Neuronal stem cell (in vitro differentiated cells): ENCODE measurements around the gene CRAT.

ENCODE experiments used
- DNase-seq: peaks from one replicate; pipeline ENCODE4 v3.0.0-alpha.2; 2013; ENCODE audit warnings: low spot score
- H2AFZ ChIP-seq: one replicate; pipeline ENCODE4 v1.6.1; 2013; ENCODE audit warnings: mild to moderate bottlenecking, low read length, inconsistent platforms
- H2AK5ac ChIP-seq: 2 replicates; pipeline ENCODE4 v1.6.1; 2013; ENCODE audit warnings: low read depth, mild to moderate bottlenecking, inconsistent platforms, low read length, moderate library complexity, mixed read lengths
- H2BK120ac ChIP-seq: 2 replicates; pipeline ENCODE4 v1.6.1; 2013; ENCODE audit warnings: low read depth, mild to moderate bottlenecking, inconsistent platforms, low read length, moderate library complexity, mixed read lengths
- H2BK12ac ChIP-seq: one replicate; pipeline ENCODE4 v1.6.1; 2013; ENCODE audit warnings: low read length, inconsistent platforms
- H2BK15ac ChIP-seq: 2 replicates; pipeline ENCODE4 v1.6.1; 2013; ENCODE audit warnings: mild to moderate bottlenecking, low read length, inconsistent platforms, mixed read lengths
- H2BK5ac ChIP-seq: one replicate; pipeline ENCODE4 v1.6.1; 2013; ENCODE audit warnings: inconsistent platforms, mild to moderate bottlenecking, low read length, moderate library complexity
- H3K14ac ChIP-seq: one replicate; pipeline ENCODE4 v1.6.1; 2013; ENCODE audit warnings: low read length, inconsistent platforms
- H3K18ac ChIP-seq: 2 replicates; pipeline ENCODE4 v1.6.1; 2013; ENCODE audit warnings: low read length, inconsistent platforms
- H3K23ac ChIP-seq: 2 replicates; pipeline ENCODE4 v1.6.1; 2013; ENCODE audit warnings: low read depth, mild to moderate bottlenecking, mixed read lengths, low read length, inconsistent platforms; ENCODE audit not compliant: poor library complexity
- H3K27ac ChIP-seq: replicated peaks from 3 replicates; pipeline ENCODE4 v1.5.1; 2013; ENCODE audit warnings: low read length, inconsistent platforms
- H3K27me3 ChIP-seq, 3 experiments: 2 replicates each; pipeline ENCODE4 v1.6.1; 2013; ENCODE audit warnings: low read length in 3 of 3, mild to moderate bottlenecking in 2 of 3, inconsistent platforms in 1 of 3, low read depth in 1 of 3, mixed read lengths in 1 of 3, moderate library complexity in 1 of 3; ENCODE audit not compliant: control insufficient read depth in 3 of 3, insufficient read depth in 3 of 3
- H3K36me3 ChIP-seq, 2 donors: replicated peaks in 1 of 2; 2 replicates each; pipeline ENCODE4 v1.6.1; 2013; ENCODE audit warnings: low read length in 2 of 2; ENCODE audit not compliant: control insufficient read depth in 2 of 2, insufficient read depth in 2 of 2
- H3K4ac ChIP-seq: 2 replicates; pipeline ENCODE4 v1.6.1; 2013; ENCODE audit warnings: inconsistent platforms, mild to moderate bottlenecking, low read length, moderate library complexity
- H3K4me1 ChIP-seq, 2 donors: 1 replicate in 1 of 2; 2 replicates in 1 of 2; pipeline ENCODE4 v1.6.1; 2013; ENCODE audit warnings: low read length in 2 of 2, low read depth in 1 of 2; ENCODE audit not compliant: control insufficient read depth in 2 of 2, insufficient read depth in 1 of 2
- H3K4me2 ChIP-seq: one replicate; pipeline ENCODE4 v1.6.1; 2013; ENCODE audit warnings: mild to moderate bottlenecking, low read length, inconsistent platforms; ENCODE audit not compliant: insufficient read depth, poor library complexity, severe bottlenecking
- H3K4me3 ChIP-seq, 2 donors: 2 replicates each; pipeline ENCODE4 v1.5.1; 2013; ENCODE audit warnings: low read length in 2 of 2, mild to moderate bottlenecking in 2 of 2, inconsistent platforms in 1 of 2, moderate library complexity in 1 of 2
- H3K79me1 ChIP-seq: one replicate; pipeline ENCODE4 v1.6.1; 2013; ENCODE audit warnings: low read depth, mild to moderate bottlenecking, inconsistent platforms, low read length, moderate library complexity
- H3K9ac ChIP-seq: one replicate; pipeline ENCODE4 v1.6.1; 2013; ENCODE audit warnings: mild to moderate bottlenecking, low read depth, low read length, inconsistent platforms; ENCODE audit not compliant: poor library complexity
- H3K9me3 ChIP-seq, 2 donors: replicated peaks in 1 of 2; 2 replicates each; pipeline versions ENCODE3 to v1.6.1; 2013; ENCODE audit warnings: low read length in 2 of 2, mild to moderate bottlenecking in 2 of 2, inconsistent platforms in 1 of 2, low read depth in 1 of 2, mixed read lengths in 1 of 2, moderate library complexity in 1 of 2; ENCODE audit not compliant: control insufficient read depth in 2 of 2, insufficient read depth in 1 of 2
- H4K8ac ChIP-seq: one replicate; pipeline ENCODE4 v1.6.1; 2013; ENCODE audit warnings: low read depth, mild to moderate bottlenecking, inconsistent platforms, low read length, moderate library complexity
- H4K91ac ChIP-seq: one replicate; pipeline ENCODE4 v1.6.1; 2013; ENCODE audit warnings: low read length, low read depth, mild to moderate bottlenecking, inconsistent platforms; ENCODE audit not compliant: poor library complexity
- WGBS, 2 donors: extraction: QIAGEN DNeasy Blood & Tissue Kit; methylation state at CpG; one replicate each; pipeline ENCODE4 v1.1.7; 2013; ENCODE audit warnings: missing lambda C conversion rate in 2 of 2, mixed read lengths in 1 of 2; ENCODE audit not compliant: insufficient read length in 2 of 2, insufficient replicate concordance in 1 of 2; ENCODE audit errors: extremely low coverage in 2 of 2; 5-methylcytosine and 5-hydroxymethylcytosine counted together

CRAT gene

GRCh38 chr9:129105857-129106694 lies 4.5 kb downstream of the CRAT start:
- Histone ChIP-seq H3K36me3 (peaks cover 0 to 11% of the 10 kb centered on the region in 2 donors), H3K18ac (no peak overlapping the region), H4K8ac (no peak overlapping the region), H3K4me1 (peaks cover 3 to 6% of the 10 kb centered on the region in 2 donors), H2BK120ac (no peak overlapping the region), H3K9ac (peak overlapping the region; percentile 38), H3K4ac (no peak overlapping the region), H4K91ac (no peak overlapping the region), H3K4me2 (no peak overlapping the region), H3K27ac (no peak overlapping the region), H3K9me3 (no peaks in the 10 kb centered on the region), H2BK12ac (no peak overlapping the region), H3K79me1 (peaks cover 2% of the 10 kb centered on the region), H2BK15ac (no peak overlapping the region), H3K27me3 (peaks cover 0 to 15% (median 0%) of the 10 kb centered on the region in 3 experiments), H3K23ac (no peak overlapping the region), H2AK5ac (peak overlapping the region; percentile 81), H2BK5ac (no peak overlapping the region), H3K4me3 (no peak overlapping the region), H3K14ac (peak overlapping the region; percentile 38), H2AFZ (no peak overlapping the region)
- no peak for DNase-seq
- WGBS, 2 donors = no CpG with 5 or more reads among the region's 17 CpGs

- H3K23ac ChIP-seq = no peak overlapping the region
- no peak for DNase-seq
- no peak overlapping the region for H2AK5ac ChIP-seq
- peaks cover 0 to 11% of the 10 kb centered on the region in 2 donors for H3K36me3 ChIP-seq
- no peak overlapping the region for H3K4me3 ChIP-seq
- no CpG with 5 or more reads among the region's 11 CpGs for WGBS, 2 donors
- no peak overlapping the region for H2BK5ac ChIP-seq
- peaks cover 2% of the 10 kb centered on the region for H3K79me1 ChIP-seq
- H2BK120ac ChIP-seq = no peak overlapping the region
- H3K18ac ChIP-seq = peak overlapping the region; percentile 57
- H3K4me2 ChIP-seq = no peak overlapping the region
- no peak overlapping the region for H2AFZ ChIP-seq
- H3K9ac ChIP-seq = no peak overlapping the region
- H3K9me3 ChIP-seq = no peaks in the 10 kb centered on the region
- no peak overlapping the region for H3K27ac ChIP-seq
- H4K8ac ChIP-seq = no peak overlapping the region
- H2BK12ac ChIP-seq = no peak overlapping the region
- no peak overlapping the region for H4K91ac ChIP-seq
- no peak overlapping the region for H2BK15ac ChIP-seq
- H3K27me3 ChIP-seq = peaks cover 0 to 1% (median 0%) of the 10 kb centered on the region in 3 experiments
- H3K14ac ChIP-seq = no peak overlapping the region
- no peak overlapping the region for H3K4ac ChIP-seq
- no peaks in the 10 kb centered on the region for H3K4me1 ChIP-seq
Measured at GRCh38 chr9:129104051-129104450, 6.5 kb downstream of the CRAT start.

GRCh38 chr9:129103595-129103965 lies 7.0 kb downstream of the CRAT start:
- Histone ChIP-seq H3K14ac (no peak overlapping the region), H3K18ac (no peak overlapping the region), H3K27me3 (no peaks in the 10 kb centered on the region), H3K36me3 (peaks cover 0 to 11% of the 10 kb centered on the region in 2 donors), H2BK15ac (no peak overlapping the region), H2BK120ac (no peak overlapping the region), H3K4me1 (no peaks in the 10 kb centered on the region), H2AFZ (no peak overlapping the region), H3K4ac (no peak overlapping the region), H3K4me2 (no peak overlapping the region), H3K27ac (no peak overlapping the region), H4K8ac (no peak overlapping the region), H4K91ac (no peak overlapping the region), H3K9ac (no peak overlapping the region), H3K9me3 (no peaks in the 10 kb centered on the region), H3K4me3 (no peak overlapping the region), H2AK5ac (peak overlapping the region; percentile 32), H2BK5ac (no peak overlapping the region), H3K79me1 (peaks cover 2% of the 10 kb centered on the region), H3K23ac (peak overlapping the region; percentile 65), H2BK12ac (no peak overlapping the region)
- WGBS, 2 donors = no CpG with 5 or more reads among the region's 4 CpGs
- no peak for DNase-seq

- Histone ChIP-seq H3K14ac (no peak overlapping the region), H3K9me3 (no peaks in the 10 kb centered on the region), H3K4ac (no peak overlapping the region), H3K4me2 (no peak overlapping the region), H3K4me3 (no peak overlapping the region), H4K8ac (no peak overlapping the region), H2BK5ac (no peak overlapping the region), H3K4me1 (no peaks in the 10 kb centered on the region), H3K36me3 (peaks cover 0 to 11% of the 10 kb centered on the region in 2 donors), H4K91ac (no peak overlapping the region), H2AK5ac (peak overlapping the region; percentile 92), H2AFZ (no peak overlapping the region), H2BK15ac (peak overlapping the region; percentile 58), H2BK12ac (no peak overlapping the region), H2BK120ac (no peak overlapping the region), H3K27ac (no peak overlapping the region), H3K9ac (no peak overlapping the region), H3K79me1 (peaks cover 2% of the 10 kb centered on the region), H3K27me3 (no peaks in the 10 kb centered on the region), H3K23ac (peak overlapping the region; percentile 65), H3K18ac (no peak overlapping the region)
- no CpG with 5 or more reads among the region's 14 CpGs for WGBS, 2 donors
- DNase-seq = no peak
Measured at GRCh38 chr9:129102791-129103594, 7.6 kb downstream of the CRAT start.
